GM23338 (cell line): ENCODE measurements around the gene NRG3.

Source experiments
- CTCF ChIP-seq, 2 experiments: fragments of 200-600 bp in 1 of 2; sonication (generic) in 1 of 2; conservative IDR thresholded peaks; 2 replicates each; pipeline versions ENCODE4 v1.5.1 to v1.6.1; 2016 to 2017; ENCODE audit warnings: antibody characterized with exemption in 2 of 2, low read depth in 2 of 2, mild to moderate bottlenecking in 2 of 2, moderate library complexity in 1 of 2
- EZH2 ChIP-seq: fragments of 200-600 bp; sonication (generic); IDR thresholded peaks from one replicate; pipeline ENCODE4 v1.8.0; 2017; ENCODE audit warnings: antibody characterized with exemption, mild to moderate bottlenecking, low read depth; ENCODE audit not compliant: unreplicated experiment
- EZH2phosphoT487 ChIP-seq: fragments of 200-600 bp; sonication (generic); IDR thresholded peaks from one replicate; pipeline ENCODE4 v1.8.1; 2018; ENCODE audit warnings: antibody characterized with exemption; ENCODE audit not compliant: unreplicated experiment
- NANOG ChIP-seq: IDR thresholded peaks from 2 replicates; pipeline ENCODE4 v1.6.1; 2016; ENCODE audit warnings: antibody characterized with exemption, borderline replicate concordance

- no peak for TF ChIP-seq NANOG
- no peak for TF ChIP-seq CTCF (conservative IDR thresholded peaks at IDR 0.05; ENCODE audit: low read depth in 2 of 2)
- no peak for TF ChIP-seq EZH2phosphoT487
- TF ChIP-seq EZH2: no peak
Observed at GRCh38 chr10:82267465-82267864, 392.5 kb downstream of the NRG3 start.
